Measurements from ENCODE around the gene CUL1. TPM values are rescaled to one million over a fixed set of nuclear protein-coding genes. Genes with fewer than 3 reads are reported as not detected.

The CUL1 gene
- total RNA-seq, 2 donors from 2014 or later, result 35.0 to 42.1 TPM

DNA sequence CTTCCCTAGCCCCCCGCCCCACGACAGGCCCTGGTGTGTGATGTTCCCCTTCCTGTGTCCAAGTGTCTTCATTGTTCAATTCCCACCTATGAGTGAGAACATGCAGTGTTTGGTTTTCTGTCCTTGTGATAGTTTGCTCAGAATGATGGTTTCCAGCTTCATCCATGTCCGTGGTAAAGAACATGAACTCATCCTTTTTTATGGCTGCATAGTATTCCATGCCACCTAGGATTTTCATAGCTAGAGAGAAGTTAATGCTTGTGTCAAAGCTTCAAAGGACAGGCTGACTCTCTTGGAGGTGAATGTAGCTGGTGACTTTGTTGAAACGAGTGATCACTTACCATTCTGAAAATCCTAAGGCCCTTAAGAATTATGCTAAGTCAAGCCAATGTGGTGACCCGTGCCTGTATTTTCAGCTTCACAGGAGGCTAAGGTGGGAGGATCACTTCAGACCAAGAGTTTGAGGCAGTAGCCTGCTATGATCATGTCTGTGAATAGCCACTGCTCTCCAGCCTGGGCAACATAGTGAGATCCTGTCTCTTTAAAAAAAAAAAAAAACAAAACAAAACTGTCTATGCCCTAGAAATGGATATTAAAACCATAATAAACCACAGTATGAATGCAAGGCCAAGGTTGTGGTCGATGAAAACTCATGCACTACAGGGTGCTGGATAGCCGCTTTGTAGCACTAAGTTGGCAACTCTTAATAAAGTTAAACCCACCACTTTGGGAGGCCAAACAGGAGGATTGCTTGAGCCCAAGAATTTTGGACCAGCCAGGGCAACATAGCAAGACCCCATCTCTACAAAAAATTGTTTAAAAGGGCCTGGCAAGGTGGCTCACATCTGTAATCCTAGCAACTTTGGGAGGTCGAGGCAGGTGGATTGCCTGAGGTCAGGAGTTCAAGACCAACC is 52.0 kb downstream of the CUL1 start:
- Histone ChIP-seq H3K27me3 (ENCODE audit: control insufficient read depth, insufficient read depth, low read length, poor library complexity, severe bottlenecking) (no peaks in the 10 kb centered on the region), H3K4me1 (ENCODE audit: control insufficient read depth, insufficient read depth, low read length) (no peaks in the 10 kb centered on the region), H3K27ac (ENCODE audit: low read depth, low read length) (no peak overlapping the region), H3K9ac (ENCODE audit: extremely low read depth, low read length, poor library complexity, severe bottlenecking) (no peak overlapping the region), H3K36me3 (ENCODE audit: control insufficient read depth, insufficient read depth, low read length) (no peaks in the 10 kb centered on the region), H3K4me3 (ENCODE audit: low read length) (no peak overlapping the region), H3K9me3 (ENCODE audit: control insufficient read depth, low read length) (no peaks in the 10 kb centered on the region)
- Mint-ChIP-seq H3K4me1 (peaks cover 6% of the 10 kb centered on the region), H3K4me3 (no peak overlapping the region), H3K27me3 (ENCODE audit: insufficient read depth) (no peaks in the 10 kb centered on the region), H3K36me3 (ENCODE audit: low read depth) (peaks cover 20% of the 10 kb centered on the region), H3K9me3 (peaks cover 7% of the 10 kb centered on the region), H3K27ac (no peak overlapping the region)
- WGBS, 2 experiments (ENCODE audit: insufficient coverage in 1 of 2, insufficient read length in 1 of 2), result 79 to 88% methylated on average over 7 to 8 of the region's 8 CpGs
- no peak for DNase-seq
- TF ChIP-seq, protein P1, sequence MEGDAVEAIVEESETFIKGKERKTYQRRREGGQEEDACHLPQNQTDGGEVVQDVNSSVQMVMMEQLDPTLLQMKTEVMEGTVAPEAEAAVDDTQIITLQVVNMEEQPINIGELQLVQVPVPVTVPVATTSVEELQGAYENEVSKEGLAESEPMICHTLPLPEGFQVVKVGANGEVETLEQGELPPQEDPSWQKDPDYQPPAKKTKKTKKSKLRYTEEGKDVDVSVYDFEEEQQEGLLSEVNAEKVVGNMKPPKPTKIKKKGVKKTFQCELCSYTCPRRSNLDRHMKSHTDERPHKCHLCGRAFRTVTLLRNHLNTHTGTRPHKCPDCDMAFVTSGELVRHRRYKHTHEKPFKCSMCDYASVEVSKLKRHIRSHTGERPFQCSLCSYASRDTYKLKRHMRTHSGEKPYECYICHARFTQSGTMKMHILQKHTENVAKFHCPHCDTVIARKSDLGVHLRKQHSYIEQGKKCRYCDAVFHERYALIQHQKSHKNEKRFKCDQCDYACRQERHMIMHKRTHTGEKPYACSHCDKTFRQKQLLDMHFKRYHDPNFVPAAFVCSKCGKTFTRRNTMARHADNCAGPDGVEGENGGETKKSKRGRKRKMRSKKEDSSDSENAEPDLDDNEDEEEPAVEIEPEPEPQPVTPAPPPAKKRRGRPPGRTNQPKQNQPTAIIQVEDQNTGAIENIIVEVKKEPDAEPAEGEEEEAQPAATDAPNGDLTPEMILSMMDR (conservative IDR thresholded peaks at IDR 0.05), result no peak

- peaks cover 13% of the 10 kb centered on the region for H3K36me3 ChIP-seq (ENCODE audit: control insufficient read depth, insufficient read depth, low read length)
- 93 to 94% methylated on average over 2 to 4 of the region's 4 CpGs for WGBS, 2 experiments (ENCODE audit: insufficient coverage in 1 of 2, insufficient read length in 1 of 2)
- TF ChIP-seq, protein P1 (conservative IDR thresholded peaks at IDR 0.05), result no peak
- DNase-seq, result no peak
- H3K9me3 ChIP-seq (ENCODE audit: control insufficient read depth, low read length), result no peaks in the 10 kb centered on the region
- H3K27ac ChIP-seq (ENCODE audit: low read depth, low read length), result no peak overlapping the region
- Mint-ChIP-seq H3K27ac (no peak overlapping the region), H3K27me3 (ENCODE audit: insufficient read depth) (no peaks in the 10 kb centered on the region), H3K4me1 (no peaks in the 10 kb centered on the region), H3K4me3 (no peak overlapping the region), H3K9me3 (peaks cover 7% of the 10 kb centered on the region), H3K36me3 (ENCODE audit: low read depth) (peaks cover 33% of the 10 kb centered on the region)
- H3K9ac ChIP-seq (ENCODE audit: extremely low read depth, low read length, poor library complexity, severe bottlenecking), result no peak overlapping the region
- H3K27me3 ChIP-seq (ENCODE audit: control insufficient read depth, insufficient read depth, low read length, poor library complexity, severe bottlenecking), result no peaks in the 10 kb centered on the region
- H3K4me1 ChIP-seq (ENCODE audit: control insufficient read depth, insufficient read depth, low read length), result no peaks in the 10 kb centered on the region
- no peak overlapping the region for H3K4me3 ChIP-seq (ENCODE audit: low read length)
These were observed 54.5 kb downstream of the CUL1 start for GRCh38 chr7:148753224-148753623.

- no peak for DNase-seq
- no peaks in the 10 kb centered on the region for H3K4me1 Mint-ChIP-seq
- Histone ChIP-seq H3K27ac (ENCODE audit: low read depth, low read length) (no peak overlapping the region), H3K4me3 (ENCODE audit: low read length) (no peak overlapping the region), H3K9ac (ENCODE audit: extremely low read depth, low read length, poor library complexity, severe bottlenecking) (no peak overlapping the region), H3K27me3 (ENCODE audit: control insufficient read depth, insufficient read depth, low read length, poor library complexity, severe bottlenecking) (no peaks in the 10 kb centered on the region), H3K36me3 (ENCODE audit: control insufficient read depth, insufficient read depth, low read length) (peaks cover 22% of the 10 kb centered on the region), H3K9me3 (ENCODE audit: control insufficient read depth, low read length) (no peaks in the 10 kb centered on the region), H3K4me1 (ENCODE audit: control insufficient read depth, insufficient read depth, low read length) (no peaks in the 10 kb centered on the region)
- H3K27me3 Mint-ChIP-seq (ENCODE audit: insufficient read depth), result no peaks in the 10 kb centered on the region
- H3K36me3 Mint-ChIP-seq (ENCODE audit: low read depth), result peaks cover 29% of the 10 kb centered on the region
- no peak overlapping the region for H3K4me3 Mint-ChIP-seq
- no peak overlapping the region for H3K27ac Mint-ChIP-seq
- WGBS, 2 experiments (ENCODE audit: insufficient coverage in 1 of 2, insufficient read length in 1 of 2), result 96 to 97% methylated on average over 4 to 6 of the region's 6 CpGs
- TF ChIP-seq, protein P1 (conservative IDR thresholded peaks at IDR 0.05), result no peak
- peaks cover 7% of the 10 kb centered on the region for H3K9me3 Mint-ChIP-seq
These were observed 56.2 kb downstream of the CUL1 start for GRCh38 chr7:148754912-148755311.
